ENCODE results near the gene UBC. TPM values are rescaled to one million over a fixed set of nuclear protein-coding genes. Genes with fewer than 3 reads are reported as not detected.

UBC gene
- total and polyA plus RNA-seq, 2 experiments from 2014 or later, result 1,267 to 1,410 TPM

DNA sequence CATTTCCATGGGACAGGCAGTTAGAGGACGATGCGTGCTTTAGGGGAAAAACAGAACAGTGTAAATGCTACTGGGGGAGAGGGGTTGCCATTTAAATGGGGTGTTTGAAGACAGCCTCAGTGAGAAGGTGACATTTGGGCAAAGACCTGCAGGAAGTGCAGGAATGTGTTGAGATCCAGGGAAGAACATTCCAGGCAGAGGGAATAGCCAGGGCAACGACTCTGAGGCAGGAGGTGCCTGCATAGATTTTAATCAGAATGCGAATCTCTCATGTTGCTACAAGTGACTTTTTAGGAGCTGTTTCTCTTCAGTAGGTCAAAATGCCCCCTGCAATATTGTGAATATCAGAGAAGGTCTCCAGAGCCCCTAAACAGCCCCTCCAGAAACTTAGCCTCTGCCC lies 43.2 kb downstream of the UBC start:
- Histone ChIP-seq H2AFZ (no peak overlapping the region), H4K20me1 (ENCODE audit: insufficient read depth, poor library complexity, severe bottlenecking) (no peaks in the 10 kb centered on the region), H3K27me3 (no peaks in the 10 kb centered on the region), H3K27ac (no peak overlapping the region), H3K4me2 (no peak overlapping the region), H3K4me3 (no peak overlapping the region), H3K9me2 (replicated peaks; ENCODE audit: insufficient read depth) (no peaks in the 10 kb centered on the region), H3K9me3 (ENCODE audit: low read depth) (no peaks in the 10 kb centered on the region), H3K79me2 (no peaks in the 10 kb centered on the region), H3K36me3 (replicated peaks; ENCODE audit: insufficient read depth, low read depth) (no peaks in the 10 kb centered on the region), H3K4me1 (ENCODE audit: insufficient read depth) (peaks cover 7% of the 10 kb centered on the region)
- no peak for TF ChIP-seq EZH2 (IDR thresholded peaks at IDR 0.05; ENCODE audit: borderline replicate concordance)
- TF ChIP-seq, protein P1, sequence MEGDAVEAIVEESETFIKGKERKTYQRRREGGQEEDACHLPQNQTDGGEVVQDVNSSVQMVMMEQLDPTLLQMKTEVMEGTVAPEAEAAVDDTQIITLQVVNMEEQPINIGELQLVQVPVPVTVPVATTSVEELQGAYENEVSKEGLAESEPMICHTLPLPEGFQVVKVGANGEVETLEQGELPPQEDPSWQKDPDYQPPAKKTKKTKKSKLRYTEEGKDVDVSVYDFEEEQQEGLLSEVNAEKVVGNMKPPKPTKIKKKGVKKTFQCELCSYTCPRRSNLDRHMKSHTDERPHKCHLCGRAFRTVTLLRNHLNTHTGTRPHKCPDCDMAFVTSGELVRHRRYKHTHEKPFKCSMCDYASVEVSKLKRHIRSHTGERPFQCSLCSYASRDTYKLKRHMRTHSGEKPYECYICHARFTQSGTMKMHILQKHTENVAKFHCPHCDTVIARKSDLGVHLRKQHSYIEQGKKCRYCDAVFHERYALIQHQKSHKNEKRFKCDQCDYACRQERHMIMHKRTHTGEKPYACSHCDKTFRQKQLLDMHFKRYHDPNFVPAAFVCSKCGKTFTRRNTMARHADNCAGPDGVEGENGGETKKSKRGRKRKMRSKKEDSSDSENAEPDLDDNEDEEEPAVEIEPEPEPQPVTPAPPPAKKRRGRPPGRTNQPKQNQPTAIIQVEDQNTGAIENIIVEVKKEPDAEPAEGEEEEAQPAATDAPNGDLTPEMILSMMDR (IDR thresholded peaks at IDR 0.05; ENCODE audit: poor library complexity), result no peak
- TF ChIP-seq EZH2phosphoT487 (IDR thresholded peaks at IDR 0.05; ENCODE audit: low read depth, severe bottlenecking, unreplicated experiment), result no peak
- DNase-seq (ENCODE audit: low spot score), result no peak
- 85% methylated on average over 4 of the region's 4 CpGs for WGBS (ENCODE audit: low lambda C conversion rate, missing lambda C conversion rate)

DNA sequence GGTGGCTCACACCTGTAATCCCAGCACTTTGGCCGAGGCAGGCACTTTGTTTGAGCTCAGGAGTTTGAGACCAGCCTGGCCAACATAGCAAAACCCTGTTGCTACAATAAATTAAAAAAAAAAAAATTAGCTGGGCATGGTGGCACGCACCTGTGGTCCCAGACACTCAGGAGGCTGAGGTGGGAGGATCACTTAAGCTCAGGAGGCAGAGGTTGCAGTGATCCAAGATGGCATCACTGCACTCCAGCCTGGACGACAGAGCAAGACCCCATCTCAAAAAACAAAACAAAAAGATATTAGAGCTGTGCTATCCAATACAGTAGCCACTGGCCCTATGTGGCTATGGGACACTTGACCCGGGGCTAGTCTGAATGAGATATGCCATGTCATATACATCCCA lies 43.9 kb downstream of the UBC start:
- Histone ChIP-seq H3K4me1 (ENCODE audit: insufficient read depth) (peaks cover 7% of the 10 kb centered on the region), H3K27me3 (no peaks in the 10 kb centered on the region), H3K9me2 (replicated peaks; ENCODE audit: insufficient read depth) (no peaks in the 10 kb centered on the region), H4K20me1 (ENCODE audit: insufficient read depth, poor library complexity, severe bottlenecking) (no peaks in the 10 kb centered on the region), H2AFZ (no peak overlapping the region), H3K4me3 (no peak overlapping the region), H3K79me2 (no peaks in the 10 kb centered on the region), H3K9me3 (ENCODE audit: low read depth) (no peaks in the 10 kb centered on the region), H3K4me2 (no peak overlapping the region), H3K27ac (no peak overlapping the region), H3K36me3 (replicated peaks; ENCODE audit: insufficient read depth, low read depth) (no peaks in the 10 kb centered on the region)
- TF ChIP-seq EZH2phosphoT487 (IDR thresholded peaks at IDR 0.05; ENCODE audit: low read depth, severe bottlenecking, unreplicated experiment) (no peak), EZH2 (IDR thresholded peaks at IDR 0.05; ENCODE audit: borderline replicate concordance) (no peak)
- TF ChIP-seq, protein P1 (IDR thresholded peaks at IDR 0.05; ENCODE audit: poor library complexity), result no peak
- DNase-seq (ENCODE audit: low spot score), result no peak
- WGBS (ENCODE audit: low lambda C conversion rate, missing lambda C conversion rate), result 93% methylated on average over 4 of the region's 4 CpGs

- H3K79me2 ChIP-seq, result no peaks in the 10 kb centered on the region
- TF ChIP-seq EZH2phosphoT487 (IDR thresholded peaks at IDR 0.05; ENCODE audit: low read depth, severe bottlenecking, unreplicated experiment) (no peak), EZH2 (IDR thresholded peaks at IDR 0.05; ENCODE audit: borderline replicate concordance) (no peak)
- TF ChIP-seq, protein P1 (IDR thresholded peaks at IDR 0.05; ENCODE audit: poor library complexity), result no peak
- peaks cover 2% of the 10 kb centered on the region for H3K4me1 ChIP-seq (ENCODE audit: insufficient read depth)
- no peak overlapping the region for H3K4me2 ChIP-seq
- whole genome bisulfite sequencing (ENCODE audit: low lambda C conversion rate, missing lambda C conversion rate), result 76% methylated on average over 17 of the region's 17 CpGs
- H3K36me3 ChIP-seq (replicated peaks; ENCODE audit: insufficient read depth, low read depth), result no peaks in the 10 kb centered on the region
- no peaks in the 10 kb centered on the region for H3K27me3 ChIP-seq
- no peak overlapping the region for H3K4me3 ChIP-seq
- H3K27ac ChIP-seq, result no peak overlapping the region
- no peak for DNase-seq (ENCODE audit: low spot score)
- no peak overlapping the region for H2AFZ ChIP-seq
- H4K20me1 ChIP-seq (ENCODE audit: insufficient read depth, poor library complexity, severe bottlenecking), result no peaks in the 10 kb centered on the region
- no peaks in the 10 kb centered on the region for H3K9me2 ChIP-seq (replicated peaks; ENCODE audit: insufficient read depth)
- H3K9me3 ChIP-seq (ENCODE audit: low read depth), result no peaks in the 10 kb centered on the region
These were observed 45.3 kb downstream of the UBC start for GRCh38 chr12:124869059-124869665.

All from hepatocyte (in vitro differentiated cells).